Left lung (tissue), 10 donors: ENCODE results near the gene DUSP28. TPM values are rescaled to one million over a fixed set of nuclear protein-coding genes. Genes with fewer than 3 reads are reported as not detected.

Experiments used
- ATAC-seq: fragments of 200-7000 bp; cut with Tn5 transposase; one replicate; pipeline ENCODE4 v1.9.1; 2020; ENCODE audit warnings: moderate library complexity
- DNase-seq, 4 donors: peaks; one replicate each; pipeline ENCODE4 v3.0.0-alpha.2; 2013 to 2020
- H3K27ac ChIP-seq, 2 donors: fragments of 200-600 bp; sonication (generic) in 1 of 2; one replicate each; pipeline versions ENCODE4 v1.5.0 to v1.8.0; 2020 to 2021
- H3K27me3 ChIP-seq, 2 donors: fragments of 200-600 bp; sonication (generic) in 1 of 2; one replicate each; pipeline versions ENCODE4 v1.5.0 to v1.8.0; 2020 to 2021
- H3K36me3 ChIP-seq, 2 donors: fragments of 200-600 bp; sonication (generic) in 1 of 2; one replicate each; pipeline versions ENCODE4 v1.5.0 to v1.8.0; 2020 to 2021
- H3K4me1 ChIP-seq, 2 donors: fragments of 200-600 bp; one replicate each; pipeline ENCODE4 v1.8.0; 2021
- H3K4me3 ChIP-seq, 2 donors: fragments of 200-600 bp; sonication (generic) in 1 of 2; one replicate each; pipeline versions ENCODE4 v1.5.0 to v1.8.0; 2020 to 2021; ENCODE audit warnings: mild to moderate bottlenecking in 1 of 2
- H3K9me3 ChIP-seq, 2 donors: fragments of 200-600 bp; sonication (generic) in 1 of 2; one replicate each; pipeline versions ENCODE4 v1.5.0 to v1.8.0; 2020 to 2021
- CTCF ChIP-seq, 2 donors: fragments of 200-600 bp; sonication (generic) in 1 of 2; IDR thresholded peaks; one replicate each; pipeline versions ENCODE4 v1.5.0 to v1.8.0; 2021; ENCODE audit warnings: antibody characterized with exemption in 2 of 2
- intact Hi-C, 2 donors: fragments of 100-400 bp; cut with DNase I; formaldehyde crosslinking; loops; one replicate each; pipeline versions ENCODE4 v1.11.2 to v1.14.2; 2022
- polyA plus RNA-seq, 6 donors: library from polyadenylated mRNA; unstranded; fragments of 120-200 nt; gene quantifications; one replicate each; pipeline ENCODE4 v1.2.1, GENCODE V29; 2013; ENCODE audit not compliant: insufficient read length in 6 of 6
- total RNA-seq, 2 donors: library from RNA; stranded (reverse); fragmentation: NEBNext Ultra II Directional; extraction: Animal tissue kit (Norgen Biotek cat#: 25700); gene quantifications; one replicate each; pipeline ENCODE4 v1.2.1, GENCODE V29; 2021
- donor health status: DM: no; HTN: yes; CAD: no.
- donor health status: DM: no; HTN: no; CAD: no.

The DUSP28 gene
- total and polyA plus RNA-seq, 8 donors: 2.4 to 7.6 (median 5.5) TPM

GRCh38 chr2:240576436-240577205, 16.5 kb downstream of the DUSP28 start:
- H3K4me3 ChIP-seq: no peak overlapping the region
- no peak overlapping the region for H3K27ac ChIP-seq
- no peaks in the 10 kb centered on the region for H3K9me3 ChIP-seq
- peaks cover 0 to 69% of the 10 kb centered on the region in 2 donors for H3K36me3 ChIP-seq
- no peak for TF ChIP-seq CTCF (IDR thresholded peaks at IDR 0.05)
- intact Hi-C loops: no loop called here
- peaks cover 20 to 45% of the 10 kb centered on the region in 2 donors for H3K4me1 ChIP-seq
- ATAC-seq: no peak
- no peak for DNase-seq
- H3K27me3 ChIP-seq: no peaks in the 10 kb centered on the region

GRCh38 chr2:240577281-240578109, 17.3 kb downstream of the DUSP28 start:
- H3K27ac ChIP-seq: peak overlapping the region in 1 of 2 donors; percentile 85
- no peak for TF ChIP-seq CTCF (IDR thresholded peaks at IDR 0.05)
- H3K27me3 ChIP-seq: no peaks in the 10 kb centered on the region
- peaks cover 20 to 39% of the 10 kb centered on the region in 2 donors for H3K4me1 ChIP-seq
- intact Hi-C loops: no loop called here
- H3K36me3 ChIP-seq: peaks cover 0 to 60% of the 10 kb centered on the region in 2 donors
- no peaks in the 10 kb centered on the region for H3K9me3 ChIP-seq
- DNase-seq: peak in 1 of 4 donors; percentile 66
- ATAC-seq: no peak
- H3K4me3 ChIP-seq: no peak overlapping the region

GRCh38 chr2:240578110-240578450, 17.9 kb downstream of the DUSP28 start:
- no peak for ATAC-seq
- DNase-seq: no peak
- Histone ChIP-seq H3K36me3 (peaks cover 0 to 55% of the 10 kb centered on the region in 2 donors), H3K27me3 (no peaks in the 10 kb centered on the region), H3K9me3 (no peaks in the 10 kb centered on the region), H3K4me3 (no peak overlapping the region), H3K4me1 (peaks cover 20 to 43% of the 10 kb centered on the region in 2 donors), H3K27ac (peak overlapping the region in 1 of 2 donors; percentile 85)
- intact Hi-C loops: no loop called here
- no peak for TF ChIP-seq CTCF (IDR thresholded peaks at IDR 0.05)

GRCh38 chr2:240578488-240578887, 18.3 kb downstream of the DUSP28 start:
- Histone ChIP-seq H3K4me1 (peaks cover 20 to 44% of the 10 kb centered on the region in 2 donors), H3K9me3 (no peaks in the 10 kb centered on the region), H3K4me3 (no peak overlapping the region), H3K27me3 (no peaks in the 10 kb centered on the region), H3K36me3 (peaks cover 0 to 51% of the 10 kb centered on the region in 2 donors), H3K27ac (peak overlapping the region in 1 of 2 donors; percentile 85)
- DNase-seq (no peak), ATAC-seq (no peak)
- no peak for TF ChIP-seq CTCF (IDR thresholded peaks at IDR 0.05)
- intact Hi-C loops: no loop called here
